HG02884 (cell line): ENCODE results near the gene HINT2.

Source experiments
- ATAC-seq: cut with Tn5 transposase; IDR thresholded peaks from one replicate; pipeline ENCODE4 v1.9.1; 2021; ENCODE audit warnings: mild to moderate bottlenecking, moderate library complexity; ENCODE audit not compliant: unreplicated experiment

Gene HINT2

GRCh38 chr9:35812025-35812602 lies 2.7 kb downstream of the HINT2 start, which contains the start of gene SPAG8:
TSS of gene SPAG8 (minus strand) at chr9:35812262. CDS start at chr9:35812147, 115 bp downstream.
- ATAC-seq: peak; percentile 57

GRCh38 chr9:35811381-35812024 lies 3.3 kb downstream of the HINT2 start:
- ATAC-seq: no peak

GRCh38 chr9:35810122-35810521 lies 4.7 kb downstream of the HINT2 start:
- no peak for ATAC-seq

GRCh38 chr9:35808433-35808832 lies 6.4 kb downstream of the HINT2 start:
- no peak for ATAC-seq

GRCh38 chr9:35806101-35806500 lies 8.7 kb downstream of the HINT2 start:
- no peak for ATAC-seq

GRCh38 chr9:35801328-35802128 lies 13.3 kb downstream of the HINT2 start:
- no peak for ATAC-seq

- no peak for ATAC-seq
These were observed 14.3 kb downstream of the HINT2 start for GRCh38 chr9:35800530-35800929.

- ATAC-seq: no peak
These were observed 16.0 kb downstream of the HINT2 start for GRCh38 chr9:35798658-35799374.

GRCh38 chr9:35797311-35798109 lies 17.3 kb downstream of the HINT2 start:
- ATAC-seq: no peak

GRCh38 chr9:35795695-35796094 lies 19.1 kb downstream of the HINT2 start:
- ATAC-seq: no peak

- ATAC-seq: no peak
These were observed 21.4 kb downstream of the HINT2 start for GRCh38 chr9:35793461-35793860.

- ATAC-seq: no peak
These were observed 22.0 kb downstream of the HINT2 start for GRCh38 chr9:35792826-35793225.

- no peak for ATAC-seq
These were observed 22.6 kb downstream of the HINT2 start for GRCh38 chr9:35792024-35792813.

- no peak for ATAC-seq
These were observed 23.4 kb downstream of the HINT2 start, which contains the start of gene NPR2 for GRCh38 chr9:35791297-35791921. TSS of gene NPR2 (plus strand) at chr9:35791591. CDS start at chr9:35792409, 818 bp downstream.

- ATAC-seq: no peak
These were observed 24.2 kb downstream of the HINT2 start for GRCh38 chr9:35790385-35791296.

- ATAC-seq: no peak
These were observed 24.8 kb downstream of the HINT2 start for GRCh38 chr9:35790025-35790384.

- no peak for ATAC-seq
These were observed 25.3 kb downstream of the HINT2 start for GRCh38 chr9:35789541-35789940.

GRCh38 chr9:35783418-35783817 lies 31.4 kb downstream of the HINT2 start:
- no peak for ATAC-seq
